Peyer's patch (tissue), 4 donors: ENCODE measurements around the gene ARHGEF7. TPM values are rescaled to one million over a fixed set of nuclear protein-coding genes. Genes with fewer than 3 reads are reported as not detected.

Source experiments
- DNase-seq, 3 donors: peaks; one replicate each; pipeline ENCODE4 v3.0.0-alpha.2; 2017 to 2019
- H3K27ac ChIP-seq, 4 donors: fragments of 200-600 bp; sonication (generic); one replicate each; pipeline ENCODE4 v1.5.1; 2016 to 2019
- H3K27me3 ChIP-seq, 2 donors: fragments of 200-600 bp; sonication (generic); one replicate each; pipeline ENCODE4 v1.5.1; 2019
- H3K36me3 ChIP-seq, 3 donors: fragments of 200-600 bp; sonication (generic); one replicate each; pipeline ENCODE4 v1.5.1; 2016 to 2019
- H3K4me1 ChIP-seq, 4 donors: fragments of 200-600 bp; sonication (generic); one replicate each; pipeline ENCODE4 v1.5.1; 2016 to 2019
- H3K4me3 ChIP-seq, 4 donors: fragments of 200-600 bp; sonication (generic); 1 replicate in 3 of 4; 2 replicates in 1 of 4; pipeline ENCODE4 v1.5.1; 2016 to 2019; ENCODE audit warnings: mild to moderate bottlenecking in 1 of 4
- H3K9me3 ChIP-seq, 4 donors: fragments of 200-600 bp; sonication (generic); one replicate each; pipeline ENCODE4 v1.5.1; 2016 to 2019; ENCODE audit warnings: mild to moderate bottlenecking in 1 of 4
- POLR2A ChIP-seq, 2 donors: fragments of 450-650 bp; IDR thresholded peaks; one replicate each; pipeline ENCODE4 v1.5.1; 2017; ENCODE audit warnings: antibody characterized with exemption in 2 of 2, mild to moderate bottlenecking in 2 of 2, moderate library complexity in 2 of 2
- total RNA-seq, 4 donors: library from RNA; depleted of rRNA; stranded (reverse); fragments of >200 nt; gene quantifications; one replicate each; pipeline ENCODE4 v1.1.0, GENCODE V29; 2016
- TF ChIP-seq, protein P1 (sequence below), 6 experiments: fragments of 450-650 bp in 4 of 6; fragments of 200-600 bp in 2 of 6; sonication (generic) in 1 of 6; IDR thresholded peaks; one replicate each; pipeline ENCODE4 v1.5.1; 2017 to 2019; ENCODE audit warnings: antibody characterized with exemption in 6 of 6, mild to moderate bottlenecking in 3 of 6, moderate library complexity in 1 of 6

Gene ARHGEF7
- total RNA-seq, 4 donors from 2014 or later = 58.1 to 117 (median 95.5) TPM

DNA sequence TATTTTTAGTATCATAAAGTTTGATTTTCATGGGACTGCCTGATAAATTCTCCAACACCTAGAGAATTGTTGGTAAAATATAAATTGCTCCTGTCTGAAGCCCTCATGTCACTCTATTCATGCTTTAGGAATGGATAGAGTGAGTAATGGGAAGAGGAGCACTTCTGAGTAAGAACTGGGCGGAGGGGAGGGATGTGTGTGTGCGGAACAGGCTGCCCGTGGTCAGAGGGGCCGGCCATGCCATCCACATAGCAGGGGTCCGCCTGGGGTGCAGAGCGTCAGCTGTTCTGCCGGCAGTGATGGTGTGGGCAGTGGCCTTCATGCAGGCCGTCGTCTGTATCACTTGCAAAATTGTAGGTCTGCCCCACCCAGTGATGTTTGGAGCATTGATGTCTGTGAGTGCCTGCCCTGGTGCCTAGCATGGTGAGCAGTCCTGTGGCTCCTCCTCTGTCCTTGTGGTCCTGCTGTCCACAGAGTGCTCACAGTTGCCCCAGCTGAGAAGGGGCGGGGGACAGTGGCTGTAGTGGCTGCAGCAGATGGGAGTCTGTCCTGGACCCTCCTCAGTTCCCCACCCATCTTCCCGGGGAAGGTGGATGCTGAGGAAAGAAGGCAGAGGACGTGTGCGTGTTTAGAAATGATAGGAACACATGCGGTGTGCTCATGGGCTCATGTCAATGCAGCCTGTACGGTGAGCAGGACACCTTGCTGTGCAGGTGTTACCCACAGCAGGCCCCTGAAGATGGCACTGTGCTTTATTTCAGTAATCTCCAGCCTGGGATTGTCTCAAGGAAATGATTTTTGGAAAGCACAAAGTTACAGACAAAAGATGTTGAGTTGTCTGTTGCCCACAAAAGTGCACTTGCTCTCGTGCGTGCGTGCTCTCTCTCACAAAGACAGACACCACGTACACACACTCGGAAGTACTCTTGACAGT is 155.9 kb downstream of the ARHGEF7 start:
- Histone ChIP-seq H3K27ac (no peak overlapping the region), H3K4me3 (no peak overlapping the region), H3K9me3 (no peaks in the 10 kb centered on the region), H3K27me3 (no peaks in the 10 kb centered on the region), H3K4me1 (no peaks in the 10 kb centered on the region), H3K36me3 (peaks cover 0 to 50% (median 0%) of the 10 kb centered on the region in 3 donors)
- DNase-seq = no peak
- TF ChIP-seq POLR2A (IDR thresholded peaks at IDR 0.05) = no peak
- TF ChIP-seq, protein P1, sequence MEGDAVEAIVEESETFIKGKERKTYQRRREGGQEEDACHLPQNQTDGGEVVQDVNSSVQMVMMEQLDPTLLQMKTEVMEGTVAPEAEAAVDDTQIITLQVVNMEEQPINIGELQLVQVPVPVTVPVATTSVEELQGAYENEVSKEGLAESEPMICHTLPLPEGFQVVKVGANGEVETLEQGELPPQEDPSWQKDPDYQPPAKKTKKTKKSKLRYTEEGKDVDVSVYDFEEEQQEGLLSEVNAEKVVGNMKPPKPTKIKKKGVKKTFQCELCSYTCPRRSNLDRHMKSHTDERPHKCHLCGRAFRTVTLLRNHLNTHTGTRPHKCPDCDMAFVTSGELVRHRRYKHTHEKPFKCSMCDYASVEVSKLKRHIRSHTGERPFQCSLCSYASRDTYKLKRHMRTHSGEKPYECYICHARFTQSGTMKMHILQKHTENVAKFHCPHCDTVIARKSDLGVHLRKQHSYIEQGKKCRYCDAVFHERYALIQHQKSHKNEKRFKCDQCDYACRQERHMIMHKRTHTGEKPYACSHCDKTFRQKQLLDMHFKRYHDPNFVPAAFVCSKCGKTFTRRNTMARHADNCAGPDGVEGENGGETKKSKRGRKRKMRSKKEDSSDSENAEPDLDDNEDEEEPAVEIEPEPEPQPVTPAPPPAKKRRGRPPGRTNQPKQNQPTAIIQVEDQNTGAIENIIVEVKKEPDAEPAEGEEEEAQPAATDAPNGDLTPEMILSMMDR (IDR thresholded peaks at IDR 0.05) = no peak

DNA sequence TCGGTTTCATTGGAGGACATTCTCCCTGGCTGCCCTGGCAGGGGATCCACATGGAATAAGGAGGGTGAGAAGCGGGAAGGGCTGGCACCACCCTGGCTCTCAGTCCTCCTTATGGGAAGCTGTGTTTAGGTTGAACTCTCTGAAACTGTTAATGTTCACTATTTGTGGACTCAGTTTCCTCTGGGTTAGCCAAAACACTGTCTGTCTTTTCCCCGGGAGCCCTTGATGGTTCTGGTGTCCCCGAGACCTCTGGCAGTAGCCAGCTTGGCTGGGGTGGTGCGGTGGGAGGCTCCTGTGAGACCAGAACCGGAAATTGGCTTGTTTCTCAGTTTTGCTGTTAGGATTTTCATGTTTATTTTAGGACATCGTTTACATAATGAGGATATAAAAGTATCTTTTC is 157.0 kb downstream of the ARHGEF7 start:
- Histone ChIP-seq H3K4me1 (no peaks in the 10 kb centered on the region), H3K27ac (no peak overlapping the region), H3K9me3 (no peaks in the 10 kb centered on the region), H3K4me3 (no peak overlapping the region), H3K36me3 (peaks cover 0 to 50% (median 0%) of the 10 kb centered on the region in 3 donors), H3K27me3 (no peaks in the 10 kb centered on the region)
- no peak for DNase-seq
- no peak for TF ChIP-seq POLR2A (IDR thresholded peaks at IDR 0.05)
- TF ChIP-seq, protein P1 (IDR thresholded peaks at IDR 0.05) = no peak

DNA sequence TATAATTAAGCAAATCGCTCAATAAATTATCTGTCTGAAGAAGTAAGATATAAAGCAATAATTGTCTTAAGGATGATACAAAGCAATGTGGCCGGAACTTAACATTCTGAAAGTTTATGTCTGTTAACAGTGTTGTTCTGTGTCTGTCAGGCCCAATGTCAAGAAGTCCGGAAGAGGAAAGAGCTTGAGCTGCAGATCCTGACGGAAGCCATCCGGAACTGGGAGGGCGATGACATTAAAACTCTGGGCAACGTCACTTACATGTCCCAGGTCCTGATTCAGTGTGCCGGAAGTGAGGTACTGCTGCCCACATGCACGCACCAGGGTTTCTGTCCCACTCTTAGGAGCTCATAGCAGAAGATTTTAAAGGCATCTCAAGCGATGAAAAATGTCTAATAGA is 160.3 kb downstream of the ARHGEF7 start:
- no peak overlapping the region for H3K27ac ChIP-seq
- no peaks in the 10 kb centered on the region for H3K27me3 ChIP-seq
- H3K36me3 ChIP-seq = peaks cover 0 to 54% (median 0%) of the 10 kb centered on the region in 3 donors
- H3K9me3 ChIP-seq = no peaks in the 10 kb centered on the region
- H3K4me1 ChIP-seq = no peaks in the 10 kb centered on the region
- DNase-seq = no peak
- H3K4me3 ChIP-seq = no peak overlapping the region
- TF ChIP-seq, protein P1 (IDR thresholded peaks at IDR 0.05) = no peak
- no peak for TF ChIP-seq POLR2A (IDR thresholded peaks at IDR 0.05)

DNA sequence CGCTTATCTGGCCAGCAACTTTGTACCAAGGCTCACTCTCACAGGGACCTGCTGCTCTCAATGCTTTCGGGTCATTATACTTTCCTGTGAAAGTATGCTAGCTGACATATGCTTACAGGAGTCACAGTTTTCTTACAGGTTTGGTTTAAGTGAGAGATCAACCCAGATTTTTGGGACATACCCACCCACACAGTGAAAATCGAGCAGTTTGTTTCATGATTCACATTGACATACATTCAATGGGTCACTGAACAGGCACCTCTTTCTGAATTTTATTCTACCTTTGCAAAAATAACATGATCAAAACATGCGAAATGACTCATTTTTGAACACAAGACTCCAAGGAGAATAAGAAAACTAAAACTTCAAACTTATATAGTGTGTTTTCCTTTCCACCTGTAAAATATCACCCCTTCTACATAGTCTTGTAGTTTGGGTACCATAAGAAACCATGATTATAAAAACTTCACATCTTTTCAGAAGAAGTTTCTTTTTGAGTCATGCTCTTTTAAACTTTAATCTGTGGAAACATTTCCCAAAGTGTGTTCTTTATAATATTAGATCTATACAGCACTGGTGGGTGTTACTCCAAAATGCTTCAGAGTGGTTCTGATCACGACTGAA is 161.0 kb downstream of the ARHGEF7 start:
- Histone ChIP-seq H3K4me1 (no peaks in the 10 kb centered on the region), H3K4me3 (no peak overlapping the region), H3K27ac (no peak overlapping the region), H3K36me3 (peaks cover 0 to 55% (median 0%) of the 10 kb centered on the region in 3 donors), H3K27me3 (no peaks in the 10 kb centered on the region), H3K9me3 (no peaks in the 10 kb centered on the region)
- DNase-seq = no peak
- no peak for TF ChIP-seq POLR2A (IDR thresholded peaks at IDR 0.05)
- TF ChIP-seq, protein P1 (IDR thresholded peaks at IDR 0.05) = no peak

DNA sequence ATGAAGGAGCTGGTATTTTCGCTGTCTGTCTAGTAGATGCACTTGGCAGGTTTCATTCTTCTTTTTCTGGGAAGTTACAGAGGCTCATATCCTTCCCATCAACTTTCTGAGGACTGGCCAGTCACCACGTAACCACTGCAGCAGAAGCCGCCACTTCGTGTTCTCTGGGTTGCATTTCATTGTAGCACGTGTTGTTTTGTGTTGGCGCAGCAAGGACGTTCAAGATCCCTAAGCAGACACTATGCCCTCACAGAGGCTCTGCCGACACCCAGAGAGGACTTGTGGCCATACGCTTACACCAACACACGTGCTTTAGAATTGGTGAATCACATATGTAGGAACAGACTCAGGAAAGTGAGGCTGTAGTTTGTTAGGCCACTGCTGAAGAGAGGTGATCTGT is 163.1 kb downstream of the ARHGEF7 start:
- DNase-seq = no peak
- H3K36me3 ChIP-seq = peaks cover 0 to 64% (median 0%) of the 10 kb centered on the region in 3 donors
- no peaks in the 10 kb centered on the region for H3K27me3 ChIP-seq
- no peaks in the 10 kb centered on the region for H3K9me3 ChIP-seq
- no peak overlapping the region for H3K27ac ChIP-seq
- TF ChIP-seq, protein P1 (IDR thresholded peaks at IDR 0.05) = no peak
- no peak for TF ChIP-seq POLR2A (IDR thresholded peaks at IDR 0.05)
- no peaks in the 10 kb centered on the region for H3K4me1 ChIP-seq
- no peak overlapping the region for H3K4me3 ChIP-seq
